ENCODE data around the gene RANGAP1. TPM values are rescaled to one million over a fixed set of nuclear protein-coding genes. Genes with fewer than 3 reads are reported as not detected.

RANGAP1 gene
- total RNA-seq, 5 donors from 2014 or later (not counting 1 experiment from before 2014, with no cell fraction given), result 95.0 to 113 (median 104) TPM

DNA sequence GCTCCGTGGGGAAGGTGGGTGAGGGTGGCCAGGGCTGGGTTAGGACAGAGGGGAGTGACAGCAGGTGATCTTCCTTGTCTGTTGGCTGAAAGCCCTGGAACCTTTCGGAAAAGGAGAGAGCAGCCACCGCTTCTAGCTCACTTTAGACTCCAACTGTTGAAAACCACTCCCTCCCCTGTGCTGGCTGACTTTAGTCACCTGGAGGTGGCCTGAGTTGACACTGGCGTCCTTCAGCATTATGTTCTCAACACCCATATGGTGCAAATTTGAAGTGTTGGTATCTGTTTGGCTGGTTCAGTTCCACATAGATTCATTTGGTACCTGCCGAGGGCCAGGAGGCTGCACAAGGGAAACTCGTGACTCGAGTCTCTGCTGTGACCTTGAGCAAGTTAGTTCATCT, 44.2 kb upstream of the RANGAP1 start:
- Histone ChIP-seq H3K36me3 (ENCODE audit: control insufficient read depth in 2 of 2, extremely low read depth in 1 of 2, insufficient read depth in 1 of 2, low read length in 1 of 2) (peaks cover 33 to 80% of the 10 kb centered on the region in 2 donors), H3K4me3 (ENCODE audit: control insufficient read depth in 1 of 2, extremely low read depth in 1 of 2, low read length in 1 of 2) (no peak overlapping the region), H3K4me1 (ENCODE audit: control insufficient read depth in 1 of 2, extremely low read depth in 1 of 2, insufficient read depth in 2 of 2, low read length in 2 of 2) (no peaks in the 10 kb centered on the region), H3K9me3 (no peaks in the 10 kb centered on the region), H3K27ac (ENCODE audit: low read length) (no peak overlapping the region), H3K27me3 (replicated peaks in 1 of 2; ENCODE audit: control insufficient read depth in 2 of 2, extremely low read depth in 1 of 2, insufficient read depth in 2 of 2, low read length in 1 of 2) (no peaks in the 10 kb centered on the region)
- no peak overlapping the region for H3K4me3 Mint-ChIP-seq
- peaks cover 43% of the 10 kb centered on the region for H3K36me3 Mint-ChIP-seq
- no peaks in the 10 kb centered on the region for H3K27me3 Mint-ChIP-seq
- no peak for ATAC-seq (replicated peaks in 1 of 4)
- H3K4me1 Mint-ChIP-seq, result peaks cover under 1 to 3% (median 3%) of the 10 kb centered on the region in 3 donors
- CTCF ChIA-PET, result interaction anchor here in 1 of 2 donors (0.6 kb wide), 1 partner anchor 115 kb away, joined by 3 read pairs; no protein-coding TSS in a partner anchor
- 100% methylated on average over 1 of the region's 7 CpGs for WGBS (ENCODE audit: insufficient coverage)
- H3K27ac Mint-ChIP-seq, result no peak overlapping the region
- DNase-seq, result no peak
- H3K9me3 Mint-ChIP-seq, result no peaks in the 10 kb centered on the region
- POLR2A ChIA-PET, result no interaction called here

DNA sequence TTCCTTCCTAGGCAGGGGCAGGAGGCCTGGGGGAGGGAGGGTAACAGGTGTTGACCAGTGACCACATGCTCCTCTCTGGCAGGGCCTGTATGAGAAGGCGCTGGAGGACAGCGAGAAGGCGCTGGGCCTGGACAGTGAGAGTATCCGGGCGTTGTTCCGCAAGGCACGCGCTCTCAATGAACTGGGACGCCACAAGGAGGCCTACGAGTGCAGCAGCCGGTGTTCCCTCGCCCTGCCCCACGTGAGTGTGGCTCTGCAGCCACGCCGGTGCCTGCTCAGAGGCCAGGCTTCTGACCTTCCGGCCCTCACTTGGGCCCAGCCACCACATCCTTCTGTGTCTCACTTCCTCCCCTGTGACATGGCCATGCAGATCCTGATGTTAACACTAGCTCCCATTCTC, 41.1 kb upstream of the RANGAP1 start:
- H3K4me1 Mint-ChIP-seq, result peaks cover 0 to 7% (median 0%) of the 10 kb centered on the region in 3 donors
- H3K27me3 Mint-ChIP-seq, result no peaks in the 10 kb centered on the region
- Histone ChIP-seq H3K4me3 (ENCODE audit: control insufficient read depth in 1 of 2, extremely low read depth in 1 of 2, low read length in 1 of 2) (no peak overlapping the region), H3K27me3 (replicated peaks in 1 of 2; ENCODE audit: control insufficient read depth in 2 of 2, extremely low read depth in 1 of 2, insufficient read depth in 2 of 2, low read length in 1 of 2) (no peaks in the 10 kb centered on the region), H3K27ac (ENCODE audit: low read length) (no peak overlapping the region), H3K9me3 (no peaks in the 10 kb centered on the region), H3K4me1 (ENCODE audit: control insufficient read depth in 1 of 2, extremely low read depth in 1 of 2, insufficient read depth in 2 of 2, low read length in 2 of 2) (no peaks in the 10 kb centered on the region), H3K36me3 (ENCODE audit: control insufficient read depth in 2 of 2, extremely low read depth in 1 of 2, insufficient read depth in 1 of 2, low read length in 1 of 2) (peaks cover 13 to 79% of the 10 kb centered on the region in 2 donors)
- WGBS (ENCODE audit: insufficient coverage), result 99% methylated on average over 16 of the region's 16 CpGs
- H3K4me3 Mint-ChIP-seq, result no peak overlapping the region
- H3K9me3 Mint-ChIP-seq, result no peaks in the 10 kb centered on the region
- DNase-seq, result no peak
- ChIA-PET POLR2A (interaction anchor here in 1 of 2 donors (0.5 kb wide), 1 partner anchor 11 kb away, joined by 4 read pairs; no protein-coding TSS in a partner anchor), CTCF (interaction anchor here in 1 of 2 donors (0.7 kb wide), 1 partner anchor 233 kb away, joined by 4 read pairs; no protein-coding TSS in a partner anchor)
- H3K27ac Mint-ChIP-seq, result no peak overlapping the region
- ATAC-seq (replicated peaks in 1 of 4), result no peak
- H3K36me3 Mint-ChIP-seq, result peaks cover 44% of the 10 kb centered on the region

DNA sequence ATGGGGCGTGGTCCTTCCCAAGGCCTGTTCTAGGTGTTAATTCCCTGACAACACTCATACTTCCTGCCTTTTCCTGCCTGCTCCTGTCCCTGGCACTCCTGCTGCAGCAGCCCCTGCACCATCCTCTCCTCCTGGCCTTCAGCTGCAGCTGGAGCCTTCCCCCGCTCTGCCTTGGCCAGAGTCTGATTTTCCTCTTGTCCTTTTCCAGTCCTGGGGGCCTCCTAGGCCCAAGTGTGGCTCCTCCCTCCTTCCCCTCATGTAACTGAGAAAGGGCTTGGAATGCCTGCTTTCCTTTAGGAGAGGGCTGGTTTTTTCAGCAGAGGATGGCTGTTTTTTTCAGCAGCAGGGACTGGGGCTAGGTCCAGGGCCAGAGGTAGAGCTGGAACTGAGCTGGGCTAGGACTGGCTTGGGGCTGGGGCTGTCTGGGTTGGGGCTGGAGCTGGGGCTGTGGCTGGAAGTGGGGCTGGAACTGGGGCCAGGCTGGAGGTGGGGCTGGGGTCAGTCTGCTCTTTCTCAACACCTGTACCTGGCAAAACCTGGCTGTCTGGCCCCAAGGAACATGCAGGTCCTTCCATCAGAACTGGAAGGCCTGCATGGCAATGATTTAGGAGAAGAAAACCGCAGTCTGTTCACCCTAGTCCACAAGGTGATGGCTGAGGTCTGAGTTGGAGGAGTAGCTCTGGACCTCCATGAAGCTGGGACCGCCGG, 39.0 kb upstream of the RANGAP1 start:
- Histone ChIP-seq H3K27me3 (replicated peaks in 1 of 2; ENCODE audit: control insufficient read depth in 2 of 2, extremely low read depth in 1 of 2, insufficient read depth in 2 of 2, low read length in 1 of 2) (no peaks in the 10 kb centered on the region), H3K4me3 (ENCODE audit: control insufficient read depth in 1 of 2, extremely low read depth in 1 of 2, low read length in 1 of 2) (no peak overlapping the region), H3K4me1 (ENCODE audit: control insufficient read depth in 1 of 2, extremely low read depth in 1 of 2, insufficient read depth in 2 of 2, low read length in 2 of 2) (no peaks in the 10 kb centered on the region), H3K27ac (ENCODE audit: low read length) (no peak overlapping the region), H3K36me3 (ENCODE audit: control insufficient read depth in 2 of 2, extremely low read depth in 1 of 2, insufficient read depth in 1 of 2, low read length in 1 of 2) (peaks cover 10 to 72% of the 10 kb centered on the region in 2 donors), H3K9me3 (no peaks in the 10 kb centered on the region)
- H3K4me3 Mint-ChIP-seq, result no peak overlapping the region
- no peaks in the 10 kb centered on the region for H3K9me3 Mint-ChIP-seq
- H3K4me1 Mint-ChIP-seq, result peaks cover 0 to 12% (median 0%) of the 10 kb centered on the region in 3 donors
- ATAC-seq (replicated peaks in 1 of 4) (no peak), DNase-seq (no peak)
- ChIA-PET CTCF (no interaction called here), POLR2A (no interaction called here)
- H3K27me3 Mint-ChIP-seq, result no peaks in the 10 kb centered on the region
- peaks cover 38% of the 10 kb centered on the region for H3K36me3 Mint-ChIP-seq
- no peak overlapping the region for H3K27ac Mint-ChIP-seq
- WGBS (ENCODE audit: insufficient coverage), result 100% methylated on average over 2 of the region's 5 CpGs

DNA sequence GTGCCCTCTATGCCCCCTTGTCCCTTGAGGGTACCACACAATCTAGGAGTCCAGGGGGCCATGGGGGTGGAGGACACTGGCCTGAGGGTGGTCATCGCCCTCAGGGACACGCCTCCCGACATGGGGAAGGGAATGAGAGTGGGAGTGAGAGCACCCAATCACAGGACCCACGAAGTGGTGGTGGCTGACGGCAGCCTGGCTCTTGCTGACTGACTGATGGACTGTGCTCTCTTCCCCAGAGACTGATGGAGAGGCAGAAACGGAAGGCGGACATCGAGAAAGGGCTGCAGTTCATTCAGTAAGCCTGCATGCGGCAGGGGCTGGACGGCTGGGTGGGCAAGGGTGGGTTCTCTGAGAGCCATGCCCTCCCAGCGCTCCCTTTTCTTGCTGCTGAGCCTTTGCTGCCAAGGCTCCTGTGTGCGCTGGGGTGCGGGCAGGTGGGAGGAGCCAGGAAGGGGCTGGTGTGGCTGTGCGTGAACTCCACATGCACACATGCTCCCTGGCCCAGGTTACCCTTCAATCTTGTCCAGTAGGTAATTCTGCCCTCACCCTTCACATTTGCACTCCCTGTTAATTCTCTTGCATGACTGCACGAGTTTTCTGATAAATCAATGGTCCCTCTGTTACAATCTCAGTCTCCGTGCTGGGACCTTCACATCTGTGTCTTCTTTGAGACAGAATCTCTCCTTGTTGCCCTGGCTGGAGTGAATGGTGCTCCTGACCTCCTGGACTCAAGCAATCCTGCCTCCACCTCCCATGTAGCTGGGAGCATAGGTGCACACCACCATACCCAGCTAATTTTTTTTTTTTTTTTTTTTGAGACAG, 34.6 kb upstream of the RANGAP1 start:
- ChIA-PET CTCF (no interaction called here), POLR2A (no interaction called here)
- H3K27ac ChIP-seq (ENCODE audit: low read length), result no peak overlapping the region
- Mint-ChIP-seq H3K27me3 (no peaks in the 10 kb centered on the region), H3K36me3 (peaks cover 18% of the 10 kb centered on the region), H3K9me3 (no peaks in the 10 kb centered on the region), H3K27ac (no peak overlapping the region), H3K4me3 (no peak overlapping the region), H3K4me1 (peaks cover 4 to 17% (median 5%) of the 10 kb centered on the region in 3 donors)
- peaks cover 0 to 34% of the 10 kb centered on the region in 2 donors for H3K36me3 ChIP-seq (ENCODE audit: control insufficient read depth in 2 of 2, extremely low read depth in 1 of 2, insufficient read depth in 1 of 2, low read length in 1 of 2)
- H3K4me3 ChIP-seq (ENCODE audit: control insufficient read depth in 1 of 2, extremely low read depth in 1 of 2, low read length in 1 of 2), result no peak overlapping the region
- H3K9me3 ChIP-seq, result no peaks in the 10 kb centered on the region
- no peaks in the 10 kb centered on the region for H3K27me3 ChIP-seq (replicated peaks in 1 of 2; ENCODE audit: control insufficient read depth in 2 of 2, extremely low read depth in 1 of 2, insufficient read depth in 2 of 2, low read length in 1 of 2)
- no peaks in the 10 kb centered on the region for H3K4me1 ChIP-seq (ENCODE audit: control insufficient read depth in 1 of 2, extremely low read depth in 1 of 2, insufficient read depth in 2 of 2, low read length in 2 of 2)
- DNase-seq (no peak), ATAC-seq (replicated peaks in 1 of 4) (no peak)
- WGBS (ENCODE audit: insufficient coverage), result over 99% methylated on average over 11 of the region's 16 CpGs

DNA sequence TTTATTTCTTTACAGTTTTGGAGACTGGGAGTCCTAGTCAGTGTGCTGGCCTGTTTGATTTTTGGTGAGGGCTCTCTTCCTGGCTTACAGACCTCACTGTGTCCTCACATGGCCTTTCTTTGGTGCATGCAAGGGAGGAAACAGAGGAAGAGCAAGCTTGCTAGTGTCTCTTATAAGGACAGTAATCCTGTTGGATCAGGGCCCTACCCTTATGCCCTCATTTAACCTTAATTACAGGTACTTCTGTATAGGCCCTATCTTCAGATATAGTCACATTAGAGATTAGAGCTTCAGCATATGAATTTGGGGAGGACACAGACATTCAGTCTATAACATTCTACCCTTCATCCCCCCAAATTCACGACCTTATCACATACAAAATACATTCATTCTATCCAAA, 29.6 kb upstream of the RANGAP1 start:
- no peak for ATAC-seq (replicated peaks in 1 of 4)
- CTCF ChIA-PET, result no interaction called here
- POLR2A ChIA-PET, result interaction anchor here in 1 of 2 donors (0.7 kb wide), 2 partner anchors 10 to 37 kb away, joined by 4 to 5 read pairs; no protein-coding TSS in a partner anchor

DNA sequence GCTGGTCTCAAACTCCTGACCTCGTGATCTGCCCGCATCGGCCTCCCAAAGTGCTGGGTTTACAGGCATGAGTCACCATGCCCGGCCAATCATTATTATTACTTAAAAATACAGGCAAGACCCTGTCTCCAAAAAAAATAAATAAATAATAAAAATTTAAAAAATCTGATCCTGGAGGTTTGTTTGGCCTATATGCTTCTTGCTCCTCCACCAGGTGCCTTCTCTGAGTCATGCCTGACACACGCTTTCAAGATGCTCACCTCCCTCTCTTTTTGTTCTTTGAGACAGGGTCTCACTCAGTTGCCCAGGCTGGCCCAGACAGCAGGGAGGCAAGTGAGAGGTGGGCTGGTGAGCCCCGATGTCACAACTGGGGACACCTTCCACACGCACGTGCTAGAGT, 28.8 kb upstream of the RANGAP1 start:
- no peaks in the 10 kb centered on the region for H3K9me3 ChIP-seq
- H3K27me3 ChIP-seq (replicated peaks in 1 of 2; ENCODE audit: control insufficient read depth in 2 of 2, extremely low read depth in 1 of 2, insufficient read depth in 2 of 2, low read length in 1 of 2), result no peaks in the 10 kb centered on the region
- H3K27ac Mint-ChIP-seq, result no peak overlapping the region
- ATAC-seq (replicated peaks in 1 of 4) (no peak), DNase-seq (no peak)
- H3K4me3 Mint-ChIP-seq, result no peak overlapping the region
- no peak overlapping the region for H3K4me3 ChIP-seq (ENCODE audit: control insufficient read depth in 1 of 2, extremely low read depth in 1 of 2, low read length in 1 of 2)
- no peaks in the 10 kb centered on the region for H3K36me3 Mint-ChIP-seq
- H3K36me3 ChIP-seq (ENCODE audit: control insufficient read depth in 2 of 2, extremely low read depth in 1 of 2, insufficient read depth in 1 of 2, low read length in 1 of 2), result peaks cover 0 to 3% of the 10 kb centered on the region in 2 donors
- H3K4me1 ChIP-seq (ENCODE audit: control insufficient read depth in 1 of 2, extremely low read depth in 1 of 2, insufficient read depth in 2 of 2, low read length in 2 of 2), result no peaks in the 10 kb centered on the region
- CTCF ChIA-PET, result no interaction called here
- 96% methylated on average over 3 of the region's 8 CpGs for WGBS (ENCODE audit: insufficient coverage)
- peaks cover 14 to 18% (median 15%) of the 10 kb centered on the region in 3 donors for H3K4me1 Mint-ChIP-seq
- no peaks in the 10 kb centered on the region for H3K9me3 Mint-ChIP-seq
- H3K27ac ChIP-seq (ENCODE audit: low read length), result no peak overlapping the region
- H3K27me3 Mint-ChIP-seq, result no peaks in the 10 kb centered on the region
- POLR2A ChIA-PET, result no interaction called here

More for the DNA sequence above, 29.6 kb upstream of the RANGAP1 start:
- Mint-ChIP-seq H3K4me3 (no peak overlapping the region), H3K4me1 (peaks cover 14 to 16% (median 14%) of the 10 kb centered on the region in 3 donors), H3K27ac (no peak overlapping the region), H3K9me3 (no peaks in the 10 kb centered on the region), H3K36me3 (no peaks in the 10 kb centered on the region), H3K27me3 (no peaks in the 10 kb centered on the region)
- DNase-seq, result no peak
- Histone ChIP-seq H3K27ac (ENCODE audit: low read length) (no peak overlapping the region), H3K27me3 (replicated peaks in 1 of 2; ENCODE audit: control insufficient read depth in 2 of 2, extremely low read depth in 1 of 2, insufficient read depth in 2 of 2, low read length in 1 of 2) (no peaks in the 10 kb centered on the region), H3K4me1 (ENCODE audit: control insufficient read depth in 1 of 2, extremely low read depth in 1 of 2, insufficient read depth in 2 of 2, low read length in 2 of 2) (no peaks in the 10 kb centered on the region), H3K4me3 (ENCODE audit: control insufficient read depth in 1 of 2, extremely low read depth in 1 of 2, low read length in 1 of 2) (no peak overlapping the region), H3K9me3 (no peaks in the 10 kb centered on the region), H3K36me3 (ENCODE audit: control insufficient read depth in 2 of 2, extremely low read depth in 1 of 2, insufficient read depth in 1 of 2, low read length in 1 of 2) (peaks cover 0 to 1% of the 10 kb centered on the region in 2 donors)
- no CpG with 5 or more reads among the region's 1 CpG for WGBS (ENCODE audit: insufficient coverage)
